Measurements from ENCODE around the gene SP1. TPM values are rescaled to one million over a fixed set of nuclear protein-coding genes. Genes with fewer than 3 reads are reported as not detected.
"Not testable (repeated sequence)": the region's sequence is repeated elsewhere in the genome, so short reads cannot be mapped to it uniquely, and the experiment has no call there.

SP1 gene
- 26.5 and 37.1 TPM in 2 replicates for total RNA-seq (2014; rRNA removed)
- 12.5 TPM for polyA plus RNA-seq (2012)

DNA sequence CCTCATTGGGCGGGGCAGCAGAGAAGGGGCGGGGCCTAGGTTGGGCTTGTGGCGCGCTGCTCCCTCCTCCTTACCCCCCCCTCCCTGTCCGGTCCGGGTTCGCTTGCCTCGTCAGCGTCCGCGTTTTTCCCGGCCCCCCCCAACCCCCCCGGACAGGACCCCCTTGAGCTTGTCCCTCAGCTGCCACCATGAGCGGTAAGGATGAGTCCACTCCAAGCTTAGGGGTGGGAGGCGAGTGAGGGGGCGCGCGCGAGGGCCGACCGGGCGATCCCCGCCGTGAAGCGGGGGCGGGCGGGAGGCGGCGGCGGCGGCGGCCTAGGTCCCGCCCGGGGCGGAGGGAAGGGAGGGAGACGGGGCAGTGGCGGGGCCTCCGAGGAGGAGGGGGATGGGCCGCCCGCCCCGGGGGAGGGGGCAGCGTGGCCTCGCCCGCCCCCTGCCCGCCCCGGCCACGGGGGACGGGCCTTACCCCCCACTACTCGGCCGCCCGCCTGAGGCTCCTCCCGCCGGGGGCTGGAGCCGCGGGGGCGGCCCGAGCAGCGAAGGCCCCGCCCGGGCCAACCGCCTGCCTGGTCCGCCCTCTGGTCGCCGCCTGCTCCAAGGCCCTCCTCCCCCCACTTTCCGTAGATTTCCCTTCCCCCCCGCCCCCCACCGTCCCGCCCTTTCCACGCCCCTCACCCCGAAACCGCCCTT lies at the start of gene SP1:
Gene SP1, plus strand, starts transcription at position 73 of the 690 bp plus-strand sequence. Its CDS starts 116 bp downstream, at position 189.
- DNase-seq (ENCODE audit: low read depth), result peak; percentile 89

DNA sequence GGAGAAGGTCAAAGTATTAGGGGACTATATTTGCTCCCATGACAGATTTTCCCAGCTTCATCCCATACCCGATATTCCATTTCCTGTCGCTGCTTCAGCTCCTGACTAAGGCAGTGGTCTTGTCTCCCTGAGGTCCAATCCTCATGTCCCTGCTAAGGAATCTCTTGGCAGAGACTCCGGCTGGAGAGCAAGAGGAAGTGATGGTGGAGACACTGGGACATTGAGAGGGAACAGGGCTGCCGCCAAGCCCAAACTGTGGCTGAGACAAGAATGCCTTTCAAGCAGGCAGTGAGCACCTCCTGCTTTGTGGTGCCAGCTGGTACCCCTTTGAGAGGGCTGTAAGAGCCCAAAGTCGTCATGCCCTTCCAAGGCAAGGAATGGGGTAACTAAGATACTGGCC lies 49.3 kb upstream of the SP1 start:
- no peak for DNase-seq (ENCODE audit: low read depth)

DNA sequence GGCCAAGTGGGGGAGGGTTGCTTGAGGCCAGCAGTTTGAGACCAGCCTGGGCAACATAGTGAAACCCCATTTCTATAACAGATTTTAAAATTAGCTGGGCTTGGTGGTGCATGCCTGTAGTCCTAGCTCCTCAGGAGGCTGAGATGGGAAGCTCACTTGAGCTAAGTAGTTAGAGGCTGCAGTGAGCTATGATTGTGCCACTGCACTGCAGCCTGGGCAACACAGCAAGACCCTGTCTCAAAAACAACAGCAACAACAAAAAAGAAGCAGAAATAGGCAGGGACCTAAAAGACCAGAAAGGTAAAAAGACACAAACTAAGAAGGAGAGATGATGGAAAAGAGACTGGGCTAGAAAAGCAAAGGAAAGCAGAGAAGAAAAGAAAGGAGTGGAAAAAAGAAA lies 47.6 kb upstream of the SP1 start:
- not testable (repeated sequence) for DNase-seq (ENCODE audit: low read depth)

DNA sequence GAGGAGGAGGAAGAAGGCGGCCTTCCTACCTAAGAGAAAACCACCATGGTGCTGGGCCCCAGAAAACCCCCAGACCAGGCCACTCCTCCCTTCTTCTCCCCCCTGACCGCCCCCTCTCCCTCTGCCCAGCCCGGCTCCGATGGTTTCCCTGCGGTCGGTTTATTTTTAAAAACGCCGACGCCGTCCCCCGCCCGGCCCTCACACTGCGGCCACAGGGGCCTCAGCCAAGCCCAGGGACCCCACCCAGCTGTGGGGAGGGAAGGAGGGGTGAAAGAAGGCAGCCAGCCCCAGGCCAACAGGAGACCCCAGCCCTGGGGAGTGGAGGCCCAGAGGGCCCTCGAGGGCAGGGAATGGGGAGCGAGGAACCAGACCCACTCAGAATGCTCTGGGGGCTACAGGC lies 47.2 kb upstream of the SP1 start:
- DNase-seq (ENCODE audit: low read depth), result no peak

DNA sequence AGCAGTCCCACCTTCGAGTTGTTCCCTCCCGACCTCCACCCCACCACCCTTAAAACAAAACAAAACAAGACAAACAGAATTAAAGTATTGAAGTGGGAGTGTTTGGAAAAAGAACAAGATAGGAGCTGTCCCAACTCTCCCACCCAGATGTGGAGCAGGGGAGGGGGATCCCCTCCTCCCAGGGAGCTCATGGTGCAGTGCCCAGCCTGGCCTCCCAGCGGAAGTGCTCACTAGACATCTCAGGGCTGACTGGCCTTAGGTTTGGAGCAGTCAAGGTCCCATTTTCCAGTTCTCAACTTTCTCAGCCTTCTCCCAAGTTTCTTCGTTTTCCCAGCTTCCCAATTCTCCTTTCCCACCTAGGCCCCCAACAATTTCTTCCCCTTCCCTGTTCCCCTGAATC lies 46.7 kb upstream of the SP1 start:
- DNase-seq (ENCODE audit: low read depth), result no peak

DNA sequence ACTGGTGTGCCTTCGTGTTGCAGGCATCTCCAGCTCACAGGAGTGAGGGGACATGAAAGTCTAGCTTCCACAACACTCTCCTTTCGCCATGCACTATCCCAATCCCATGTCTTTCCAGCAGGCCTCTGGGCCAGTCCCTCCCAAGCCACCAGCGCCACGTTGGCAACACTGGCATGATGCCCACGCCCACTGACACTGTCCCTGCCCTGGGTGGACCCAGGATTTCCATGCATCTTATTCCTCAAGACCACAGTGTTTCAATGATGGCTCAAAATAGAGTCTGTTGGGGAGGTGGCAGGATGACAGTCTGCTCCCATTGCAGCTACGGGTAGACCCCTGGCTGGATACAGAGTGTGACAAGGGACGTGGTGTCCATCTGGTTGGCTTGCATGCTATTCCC lies 46.1 kb upstream of the SP1 start:
- DNase-seq (ENCODE audit: low read depth), result no peak

DNA sequence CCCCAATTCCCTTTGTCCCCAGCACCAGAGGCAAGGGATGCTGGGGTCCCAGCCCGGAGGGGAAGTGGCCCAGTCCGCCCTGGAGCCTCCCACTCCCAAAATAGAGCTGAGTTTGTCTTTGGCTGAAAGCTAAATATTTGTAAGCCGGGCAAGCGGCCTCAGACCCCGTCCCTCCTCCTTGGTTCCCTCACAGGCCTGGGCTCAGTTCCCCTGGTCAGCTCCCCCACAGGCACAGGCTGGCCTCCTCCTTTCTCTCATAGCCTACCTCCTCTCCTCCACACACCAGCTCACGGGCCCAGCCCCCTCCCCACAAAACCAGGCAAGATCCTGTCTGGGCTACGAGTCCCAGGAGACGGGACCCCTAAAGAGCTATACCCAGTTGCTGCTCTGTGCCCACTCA lies 45.2 kb upstream of the SP1 start:
- no peak for DNase-seq (ENCODE audit: low read depth)

DNA sequence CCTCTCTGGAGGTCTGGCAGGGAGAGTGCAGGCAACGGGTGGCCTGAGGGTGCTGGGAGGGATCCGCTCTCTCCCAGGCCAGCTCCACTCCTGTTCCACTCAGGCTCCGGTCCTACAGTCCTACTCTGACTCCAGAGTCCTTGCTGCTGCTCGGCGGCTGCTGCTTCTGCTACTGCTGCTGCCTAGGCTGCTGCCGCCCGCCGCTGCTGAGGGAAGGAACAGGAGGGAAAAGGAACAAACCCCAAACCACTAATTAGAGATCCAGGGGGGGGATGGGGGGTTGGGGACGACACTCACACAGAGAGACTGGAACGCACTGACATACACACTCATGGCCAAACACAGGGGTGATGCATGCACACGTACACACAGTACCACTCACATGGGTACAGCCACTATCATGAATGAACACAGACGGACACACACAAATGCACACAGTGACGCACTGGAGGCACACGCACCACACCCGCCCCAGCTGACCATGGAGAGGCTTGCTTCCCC lies 43.7 kb upstream of the SP1 start, which contains the start of gene SP7:
Gene SP7, minus strand, starts transcription at position 174 of the 501 bp plus-strand sequence. CDS start 708 bp downstream, outside the sequence.
- DNase-seq (ENCODE audit: low read depth), result no peak

DNA sequence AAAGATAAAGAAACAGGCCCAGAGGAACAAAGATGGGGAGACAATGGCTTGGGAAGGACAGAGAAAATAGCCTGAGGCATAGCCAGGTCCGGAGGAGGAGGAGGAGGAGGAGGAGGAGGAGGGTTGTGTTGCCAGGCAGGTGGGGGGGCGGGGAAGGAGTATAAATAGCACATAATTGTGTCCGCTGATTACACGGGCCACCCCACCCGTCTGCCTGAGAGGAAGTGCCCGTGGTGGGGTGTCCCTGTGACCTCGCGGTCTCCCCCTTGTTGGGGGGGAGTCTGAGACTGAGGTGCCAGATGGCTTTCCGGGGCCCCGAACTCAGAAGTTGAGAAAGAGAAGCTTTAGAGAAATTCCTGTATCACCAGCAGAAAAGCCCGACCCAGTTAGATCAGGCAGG lies 42.0 kb upstream of the SP1 start:
- no peak for DNase-seq (ENCODE audit: low read depth)

DNA sequence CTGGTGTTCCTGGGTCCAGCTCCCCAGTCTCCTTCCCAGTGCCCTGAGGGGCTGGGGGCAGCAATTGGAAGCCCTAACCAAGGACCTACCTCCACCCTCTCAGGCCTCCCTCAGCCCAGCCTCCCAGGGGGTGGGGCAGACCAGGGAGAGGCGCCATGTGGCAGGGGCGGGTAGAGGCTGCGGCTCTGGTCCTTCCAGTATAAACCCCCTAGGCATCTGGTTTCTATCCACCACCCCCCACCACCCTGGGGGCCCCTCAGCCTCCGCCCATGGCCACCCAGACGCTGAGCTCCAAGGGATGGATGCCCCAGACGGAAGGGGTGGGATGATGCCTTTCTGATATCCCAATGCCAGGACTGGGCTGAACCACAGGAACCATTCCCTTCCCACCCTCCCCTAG lies 41.1 kb upstream of the SP1 start:
- DNase-seq (ENCODE audit: low read depth), result no peak

DNA sequence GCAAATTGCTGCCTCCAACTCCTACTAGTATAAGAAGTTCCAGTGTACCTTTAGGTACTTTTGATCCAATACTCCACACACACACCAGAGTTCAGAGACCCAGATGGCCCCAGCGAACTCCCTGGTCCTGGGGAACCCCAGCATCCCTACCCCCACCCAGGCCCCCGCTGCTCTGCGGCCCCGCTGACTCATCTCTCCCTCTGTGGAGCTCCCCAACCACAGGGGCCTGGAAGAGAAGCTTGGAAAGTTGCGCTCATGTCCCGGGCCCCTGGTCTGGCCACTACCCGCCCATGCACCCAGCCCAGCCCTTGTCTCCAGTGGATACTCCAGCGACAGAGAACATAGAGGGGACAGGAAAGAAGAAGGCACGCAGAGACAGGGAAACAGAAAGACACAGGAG lies 39.6 kb upstream of the SP1 start:
- no peak for DNase-seq (ENCODE audit: low read depth)

DNA sequence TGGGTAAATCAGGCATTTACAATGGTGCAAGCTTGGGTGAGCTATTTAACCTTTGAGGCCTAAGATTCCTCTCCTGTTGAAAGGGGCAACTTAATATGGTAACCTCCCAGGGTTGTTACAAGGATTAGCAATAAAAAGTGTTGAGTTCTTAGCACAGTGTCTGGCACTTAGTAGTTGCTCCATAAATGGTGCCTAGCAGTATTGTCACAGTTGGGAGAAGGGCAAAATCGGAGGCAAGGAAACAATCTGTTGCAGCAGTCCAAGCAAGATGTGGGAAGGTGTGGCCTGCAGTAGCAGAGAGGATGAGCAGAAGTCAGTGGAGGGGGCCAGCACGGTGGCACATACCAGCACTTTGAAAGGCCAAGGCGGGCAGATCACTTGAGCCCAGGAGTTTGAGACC lies 36.5 kb upstream of the SP1 start:
- DNase-seq (ENCODE audit: low read depth), result no peak

DNA sequence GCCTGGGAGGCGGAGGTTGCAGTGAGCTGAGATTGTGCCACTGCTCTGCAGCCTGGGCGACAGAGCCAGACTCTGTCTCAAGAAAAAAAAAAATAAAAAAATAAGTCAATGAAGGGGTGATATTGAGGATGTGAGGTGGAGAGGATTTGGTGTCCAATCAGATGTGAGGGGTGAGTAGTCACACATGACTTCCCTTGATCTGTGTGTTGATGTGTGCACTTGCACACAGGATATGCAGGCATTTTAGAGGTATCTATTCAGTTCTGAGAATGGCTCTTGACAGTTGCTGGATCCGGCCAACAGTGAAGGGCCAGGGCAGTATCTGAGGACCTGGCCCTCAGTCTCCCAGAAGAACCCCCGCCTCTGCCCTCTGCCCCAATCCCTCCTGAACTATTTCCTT lies 36.0 kb upstream of the SP1 start:
- no peak for DNase-seq (ENCODE audit: low read depth)

DNA sequence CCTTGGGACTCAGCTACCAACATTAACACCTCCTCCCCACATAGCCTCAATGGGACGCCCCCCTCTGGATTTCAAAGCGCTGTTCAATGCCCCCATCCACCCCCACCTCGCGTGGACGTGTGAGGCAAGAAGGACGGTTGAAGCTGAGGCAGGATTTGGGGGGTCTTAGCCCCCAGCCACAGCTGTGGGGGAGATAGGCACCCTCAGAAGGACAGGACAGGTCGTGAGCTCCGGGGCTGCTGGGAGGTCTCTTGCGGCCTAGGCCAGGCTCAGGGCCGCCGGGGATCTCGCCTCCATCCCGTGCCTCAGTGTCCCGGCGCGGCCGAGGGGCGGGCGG lies 35.5 kb upstream of the SP1 start:
- DNase-seq (ENCODE audit: low read depth), result no peak

DNA sequence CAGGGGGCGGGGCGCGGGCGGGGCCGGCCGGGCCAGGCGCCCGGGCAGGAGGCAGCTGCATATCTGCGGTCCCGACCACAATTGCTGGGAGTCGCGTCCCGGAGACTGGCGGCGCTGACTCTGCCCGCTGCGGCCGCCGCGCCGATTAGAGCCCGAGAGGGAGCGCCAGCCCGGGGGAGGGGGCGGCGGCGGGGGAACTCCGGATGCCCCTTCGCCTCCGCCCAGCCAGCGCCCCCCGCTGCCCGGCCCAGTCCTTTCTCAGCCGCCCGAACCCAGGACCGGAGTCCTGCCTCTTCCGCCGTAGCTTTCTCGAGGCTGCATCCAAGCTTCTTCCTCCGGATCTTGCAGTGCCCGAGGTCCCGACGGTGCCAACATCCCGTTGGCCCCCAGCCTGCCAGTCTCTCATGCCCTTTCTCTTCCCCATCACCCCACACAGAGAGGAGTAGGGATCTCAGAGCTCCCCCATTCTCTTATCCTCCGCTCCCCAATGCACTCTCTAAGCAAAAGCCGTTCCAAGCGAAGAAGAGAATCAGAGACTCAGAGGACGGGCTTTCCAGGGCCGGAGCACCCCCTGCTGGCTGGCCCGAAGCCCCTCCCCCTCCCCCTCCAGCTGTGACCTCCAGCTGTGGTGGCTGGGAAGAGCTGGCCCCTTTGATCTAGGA lies 35.0 kb upstream of the SP1 start:
- peak; percentile 74 for DNase-seq (ENCODE audit: low read depth)

DNA sequence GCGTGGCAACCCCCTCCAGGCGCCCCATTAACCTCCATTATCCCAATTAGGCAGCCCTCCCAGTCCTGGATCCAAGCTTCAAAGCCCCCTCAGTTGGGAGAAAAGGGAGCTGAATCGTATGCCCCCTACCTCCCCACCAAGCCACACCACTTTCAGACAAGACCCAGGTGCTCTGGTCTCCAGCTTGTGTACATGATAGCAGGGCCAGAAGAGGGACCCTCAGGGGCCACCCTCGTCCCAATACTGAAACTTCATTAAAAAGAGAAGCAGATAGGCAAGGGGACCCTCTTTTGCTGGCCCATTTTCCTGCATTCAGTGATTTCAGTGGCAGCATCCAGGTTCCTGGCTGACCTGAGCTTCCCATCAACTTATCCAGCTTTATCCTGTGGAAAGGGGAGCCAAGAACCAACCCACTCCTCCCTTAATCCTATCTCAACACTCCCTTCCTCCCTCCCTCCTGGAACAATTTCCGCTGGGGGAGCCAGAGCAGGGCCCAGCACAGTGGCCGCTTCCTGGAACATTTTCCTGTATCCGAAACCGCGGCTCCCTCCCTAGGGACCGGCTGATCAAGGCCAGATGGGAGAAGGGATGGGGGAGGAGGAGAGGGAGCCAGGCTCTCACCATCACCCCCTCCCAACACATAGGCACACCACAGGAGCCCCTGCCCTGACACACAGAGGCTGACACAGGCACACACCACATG lies 34.3 kb upstream of the SP1 start:
- DNase-seq (ENCODE audit: low read depth), result peak; percentile 54

DNA sequence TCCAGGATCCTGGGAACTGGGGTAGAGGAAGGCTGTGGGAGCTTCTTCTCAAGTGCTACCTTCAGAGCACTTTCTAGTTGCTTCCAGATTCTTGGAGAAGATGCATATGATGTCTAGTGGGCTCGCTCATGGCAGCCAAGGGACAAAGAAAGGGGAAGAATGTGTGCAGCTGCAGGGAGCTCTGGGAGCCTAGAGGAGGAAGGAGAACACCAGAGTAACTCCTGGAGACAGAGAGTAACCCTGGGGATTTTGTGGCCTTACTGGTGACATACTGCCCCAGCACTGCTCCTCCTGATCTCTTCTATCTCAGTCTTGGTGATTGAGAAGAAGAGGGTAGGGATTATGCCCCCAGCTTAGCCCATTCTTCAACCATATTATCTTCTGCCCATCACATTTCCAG lies 33.5 kb upstream of the SP1 start:
- no peak for DNase-seq (ENCODE audit: low read depth)

DNA sequence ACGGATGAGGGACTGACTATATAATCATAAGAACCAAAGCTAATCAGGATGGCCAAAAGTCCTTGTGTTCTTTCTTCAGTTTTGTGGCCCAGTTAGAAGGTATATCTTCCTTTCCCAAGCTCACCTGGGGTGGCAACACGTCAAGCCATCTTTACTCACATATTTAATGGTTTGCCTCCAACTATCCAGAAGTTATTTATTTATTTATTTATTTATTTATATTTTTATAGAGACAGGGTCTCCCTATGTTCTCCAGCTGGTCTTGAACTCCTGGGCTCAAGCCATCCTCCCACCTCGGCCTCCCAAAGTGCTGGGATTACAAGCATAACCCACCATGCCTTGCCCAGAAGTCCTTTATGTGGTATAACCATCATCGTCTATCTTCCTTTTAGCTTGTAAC lies 32.1 kb upstream of the SP1 start:
- DNase-seq (ENCODE audit: low read depth), result no peak

DNA sequence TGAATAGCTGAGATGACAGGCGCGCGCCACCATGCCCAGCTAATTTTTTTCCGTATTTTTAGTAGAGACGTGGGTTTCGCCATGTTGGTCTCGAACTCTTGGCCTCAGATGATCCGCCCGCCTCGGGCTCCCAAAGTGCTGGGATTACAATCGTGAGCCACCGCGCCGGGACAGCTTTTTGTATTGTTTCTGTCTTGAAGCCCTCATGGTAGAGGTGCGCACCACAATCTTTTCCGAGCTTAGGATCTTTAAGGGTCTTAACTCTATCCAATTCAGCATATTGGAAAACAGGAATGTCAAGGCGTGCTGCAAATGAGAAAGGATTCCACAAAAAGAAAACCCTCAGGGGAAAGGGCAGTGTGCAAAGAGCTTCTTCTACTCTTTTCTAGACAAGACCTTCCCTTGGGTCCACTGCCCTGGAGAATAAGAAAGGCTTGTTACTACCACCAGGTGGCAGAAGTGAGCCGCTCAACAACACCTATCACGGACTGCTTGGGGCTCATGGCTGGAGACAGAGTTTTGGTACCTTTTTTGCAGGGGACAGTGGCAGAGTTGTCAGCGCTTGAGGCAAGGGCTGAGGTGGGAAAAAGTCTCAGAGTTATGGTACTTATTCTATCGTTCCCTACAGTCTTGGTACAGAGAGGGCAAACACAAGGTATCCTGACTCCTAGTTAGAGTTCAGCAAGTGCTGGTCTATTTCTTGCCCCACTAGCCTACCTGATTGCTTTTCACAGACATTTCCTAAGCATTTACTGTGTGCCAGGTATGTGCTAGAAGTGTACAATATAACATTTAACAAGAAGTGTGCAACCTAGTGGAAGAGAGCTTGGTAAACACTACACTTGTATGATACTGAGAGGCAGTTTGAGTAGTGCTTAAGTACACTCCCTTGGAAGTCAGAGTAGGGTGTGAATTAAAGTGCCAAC lies 27.4 kb upstream of the SP1 start:
- DNase-seq (ENCODE audit: low read depth), result peak; percentile 83

DNA sequence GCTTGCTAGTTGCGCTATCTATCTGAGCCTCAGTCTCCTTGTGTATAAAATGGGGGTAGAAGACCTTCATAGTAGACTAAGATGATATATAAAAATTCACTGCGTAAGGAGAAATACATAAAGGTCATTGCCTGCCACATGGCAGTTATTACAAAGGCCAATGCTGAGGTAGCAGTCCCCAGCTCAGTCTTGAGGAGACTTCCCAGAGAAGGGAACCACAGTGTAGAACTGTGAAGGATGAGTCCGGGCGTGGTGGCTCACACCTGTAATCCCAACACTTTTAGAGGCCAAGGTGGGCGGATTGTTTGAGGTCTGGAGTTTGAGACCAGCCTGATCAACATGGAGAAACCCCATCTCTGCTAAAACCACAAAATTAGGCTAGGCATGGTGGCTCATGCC lies 26.7 kb upstream of the SP1 start:
- no peak for DNase-seq (ENCODE audit: low read depth)

DNA sequence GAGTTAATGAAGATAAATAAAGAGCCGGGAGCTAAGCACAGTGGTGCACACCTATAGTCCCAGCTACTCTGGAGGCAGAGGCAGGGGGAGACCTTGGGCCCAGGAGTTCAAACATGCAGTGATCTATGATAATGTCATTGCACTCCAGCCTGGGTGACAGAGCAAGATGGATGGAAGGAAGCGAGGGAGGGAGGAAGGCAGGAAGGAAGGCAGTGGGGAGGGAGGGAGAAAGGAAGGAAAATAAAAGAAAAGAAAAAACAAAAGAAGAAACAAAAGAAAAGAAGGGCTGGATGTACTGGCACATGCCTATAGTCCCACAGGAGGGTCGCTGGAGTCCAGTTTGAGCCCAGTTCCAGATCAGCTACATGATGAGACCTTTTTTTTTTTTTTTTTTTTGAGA lies 24.9 kb upstream of the SP1 start:
- DNase-seq (ENCODE audit: low read depth), result no peak

All from LHCN-M2 (cell line).